ENCODE data around the gene STYX. TPM values are rescaled to one million over a fixed set of nuclear protein-coding genes. Genes with fewer than 3 reads are reported as not detected.
"Not testable (repeated sequence)": the region's sequence is repeated elsewhere in the genome, so short reads cannot be mapped to it uniquely, and the experiment has no call there.

The STYX gene
- total and polyA plus RNA-seq, 7 donors = 6.3 to 24.7 (median 18.6) TPM

- TF ChIP-seq POLR2A (IDR thresholded peaks at IDR 0.05) (no peak), EP300 (IDR thresholded peaks at IDR 0.05) (no peak), POLR2AphosphoS5 (IDR thresholded peaks at IDR 0.05) (no peak)
- TF ChIP-seq, protein P1, sequence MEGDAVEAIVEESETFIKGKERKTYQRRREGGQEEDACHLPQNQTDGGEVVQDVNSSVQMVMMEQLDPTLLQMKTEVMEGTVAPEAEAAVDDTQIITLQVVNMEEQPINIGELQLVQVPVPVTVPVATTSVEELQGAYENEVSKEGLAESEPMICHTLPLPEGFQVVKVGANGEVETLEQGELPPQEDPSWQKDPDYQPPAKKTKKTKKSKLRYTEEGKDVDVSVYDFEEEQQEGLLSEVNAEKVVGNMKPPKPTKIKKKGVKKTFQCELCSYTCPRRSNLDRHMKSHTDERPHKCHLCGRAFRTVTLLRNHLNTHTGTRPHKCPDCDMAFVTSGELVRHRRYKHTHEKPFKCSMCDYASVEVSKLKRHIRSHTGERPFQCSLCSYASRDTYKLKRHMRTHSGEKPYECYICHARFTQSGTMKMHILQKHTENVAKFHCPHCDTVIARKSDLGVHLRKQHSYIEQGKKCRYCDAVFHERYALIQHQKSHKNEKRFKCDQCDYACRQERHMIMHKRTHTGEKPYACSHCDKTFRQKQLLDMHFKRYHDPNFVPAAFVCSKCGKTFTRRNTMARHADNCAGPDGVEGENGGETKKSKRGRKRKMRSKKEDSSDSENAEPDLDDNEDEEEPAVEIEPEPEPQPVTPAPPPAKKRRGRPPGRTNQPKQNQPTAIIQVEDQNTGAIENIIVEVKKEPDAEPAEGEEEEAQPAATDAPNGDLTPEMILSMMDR (IDR thresholded peaks at IDR 0.05) = no peak
- Histone ChIP-seq H3K27ac (peak overlapping the region in 1 of 4 donors; percentile 29), H3K27me3 (no peaks in the 10 kb centered on the region), H3K4me3 (no peak overlapping the region), H3K36me3 (peaks cover 0 to 11% (median 0%) of the 10 kb centered on the region in 4 donors), H3K4me1 (no peaks in the 10 kb centered on the region), H3K9me3 (no peaks in the 10 kb centered on the region)
- intact Hi-C loops (cut with DNase I) = no loop called here
- no peak for DNase-seq
These were observed 11.9 kb downstream of the STYX start for GRCh38 chr14:52741865-52742264.

- TF ChIP-seq POLR2AphosphoS5 (IDR thresholded peaks at IDR 0.05) (no peak), POLR2A (IDR thresholded peaks at IDR 0.05) (no peak), EP300 (IDR thresholded peaks at IDR 0.05) (no peak)
- TF ChIP-seq, protein P1 (IDR thresholded peaks at IDR 0.05) = no peak
- Histone ChIP-seq H3K27me3 (no peaks in the 10 kb centered on the region), H3K27ac (no peak overlapping the region), H3K4me1 (no peaks in the 10 kb centered on the region), H3K36me3 (peaks cover 0 to 68% (median 0%) of the 10 kb centered on the region in 4 donors), H3K4me3 (no peak overlapping the region), H3K9me3 (no peaks in the 10 kb centered on the region)
- intact Hi-C loops (cut with DNase I) = no loop called here
- 61 to 87% methylated on average over 8 of the region's 8 CpGs for WGBS, 2 donors
- DNase-seq = no peak
These were observed 18.8 kb downstream of the STYX start for GRCh38 chr14:52748647-52749292.

DNA sequence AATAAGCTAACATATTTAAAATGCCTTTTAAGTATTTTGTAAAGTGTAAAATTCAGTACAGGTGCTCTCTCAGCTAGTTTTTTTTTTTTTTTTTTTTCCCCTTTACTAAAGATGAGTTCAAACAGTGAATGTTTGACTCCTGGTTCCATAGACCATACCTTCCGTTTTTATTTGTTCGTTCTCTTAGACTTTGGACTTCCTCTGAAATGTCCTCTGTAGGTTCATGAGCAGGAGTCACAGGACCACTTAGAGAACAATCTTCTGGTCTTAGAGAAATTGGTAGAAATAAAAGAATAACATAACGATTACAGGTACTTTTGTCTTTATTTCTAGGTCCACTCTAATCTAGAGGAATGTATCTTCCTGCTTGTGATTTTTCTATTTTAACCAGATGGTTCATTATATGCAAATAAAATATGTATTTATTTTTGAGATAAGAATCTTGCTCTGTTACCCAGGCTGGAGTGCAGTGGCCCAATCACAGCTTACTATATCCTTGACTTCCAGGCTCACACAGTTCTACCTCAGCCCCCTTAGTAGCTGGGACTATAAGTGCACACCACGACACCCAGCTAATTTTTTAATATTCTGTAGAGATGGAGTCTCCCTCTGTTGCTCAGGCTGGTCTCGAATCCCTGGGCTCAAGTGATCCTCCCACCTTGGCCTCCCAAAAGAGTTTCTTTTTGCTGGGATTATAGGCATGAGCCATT is 25.8 kb downstream of the STYX start:
- Histone ChIP-seq H3K36me3 (peaks cover 0 to 44% (median under 1%) of the 10 kb centered on the region in 4 donors), H3K4me1 (no peaks in the 10 kb centered on the region), H3K27me3 (no peaks in the 10 kb centered on the region), H3K9me3 (no peaks in the 10 kb centered on the region), H3K4me3 (no peak overlapping the region), H3K27ac (no peak overlapping the region)
- intact Hi-C loops (cut with DNase I) = no loop called here
- DNase-seq = no peak
- 60 to 83% methylated on average over 5 of the region's 5 CpGs for WGBS, 2 donors
- TF ChIP-seq EP300 (IDR thresholded peaks at IDR 0.05) = no peak
- TF ChIP-seq POLR2AphosphoS5 (IDR thresholded peaks at IDR 0.05) = no peak
- TF ChIP-seq, protein P1 (IDR thresholded peaks at IDR 0.05) = no peak
- TF ChIP-seq POLR2A (IDR thresholded peaks at IDR 0.05) = no peak

DNA sequence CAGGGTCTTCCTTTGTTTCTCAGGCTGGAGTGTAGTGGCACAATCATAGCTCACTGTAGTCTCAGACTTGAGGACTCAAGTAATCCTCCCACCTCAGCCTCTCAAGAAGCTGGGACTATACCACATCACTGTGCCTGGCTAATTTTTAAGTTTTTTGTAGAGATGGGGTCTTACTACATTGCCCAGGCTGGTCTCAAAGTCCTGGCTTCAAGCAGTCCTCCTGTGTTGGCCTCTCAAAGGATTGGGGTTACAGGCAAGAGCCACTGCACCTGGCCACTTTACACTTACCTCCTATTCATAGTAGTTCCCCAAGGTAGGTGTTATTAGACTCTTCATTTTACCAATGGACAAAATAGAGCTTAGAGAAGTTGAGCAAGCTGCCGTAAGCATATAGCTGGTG is 29.2 kb downstream of the STYX start:
- peaks cover 0 to 32% (median 2%) of the 10 kb centered on the region in 4 donors for H3K36me3 ChIP-seq
- TF ChIP-seq, protein P1 (IDR thresholded peaks at IDR 0.05) = no peak
- no peak for TF ChIP-seq EP300 (IDR thresholded peaks at IDR 0.05)
- no peak for TF ChIP-seq POLR2A (IDR thresholded peaks at IDR 0.05)
- TF ChIP-seq POLR2AphosphoS5 (IDR thresholded peaks at IDR 0.05) = no peak
- H3K4me1 ChIP-seq = no peaks in the 10 kb centered on the region
- WGBS, 2 donors = 93 to 98% methylated on average over 1 of the region's 1 CpG
- no peak for DNase-seq
- H3K9me3 ChIP-seq = no peaks in the 10 kb centered on the region
- no peak overlapping the region for H3K4me3 ChIP-seq
- no peak overlapping the region for H3K27ac ChIP-seq
- intact Hi-C loops (cut with DNase I) = no loop called here
- no peaks in the 10 kb centered on the region for H3K27me3 ChIP-seq

DNA sequence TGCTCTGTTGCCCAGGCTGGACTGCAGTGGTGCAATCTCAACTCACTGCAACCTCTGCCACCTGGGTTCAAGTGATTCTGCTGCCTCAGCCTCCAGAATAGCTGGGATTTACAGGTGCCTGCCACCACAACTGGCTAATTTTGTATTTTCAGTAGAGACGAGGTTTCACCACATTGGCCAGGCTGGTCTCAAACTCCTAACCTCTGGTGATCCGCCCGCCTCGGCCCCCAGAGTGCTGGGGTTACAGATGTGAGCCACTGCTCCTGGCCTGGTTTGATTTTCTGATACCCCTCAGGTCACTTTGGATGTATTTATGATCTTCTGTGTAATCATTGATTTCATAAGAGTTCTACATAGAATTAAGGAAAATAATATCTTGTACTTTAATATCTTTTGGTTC is 33.0 kb downstream of the STYX start:
- H3K9me3 ChIP-seq; H3K4me1 ChIP-seq; H3K27ac ChIP-seq; intact Hi-C loops (cut with DNase I); H3K27me3 ChIP-seq; H3K4me3 ChIP-seq; DNase-seq: not testable (repeated sequence)
- 89 to 96% methylated on average over 4 of the region's 4 CpGs for WGBS, 2 donors
- peaks cover 0 to 29% (median 2%) of the 10 kb centered on the region in 4 donors for H3K36me3 ChIP-seq
